ENCODE measurements around the gene MAD2L1.
A peak's percentile ranks its signal among the peaks of the same experiment; 100 is the strongest.
"Not testable (repeated sequence)": the region's sequence is repeated elsewhere in the genome, so short reads cannot be mapped to it uniquely, and the experiment has no call there.

MAD2L1 gene

GRCh38 chr4:120066517-120067340 is at the start of gene MAD2L1:
Gene MAD2L1, minus strand, starts transcription at chr4:120066848. Its CDS starts 114 bp downstream, at chr4:120066734.
- peak; percentile 97 to 98 for DNase-seq (ENCODE audit: low read depth in 2 of 2)

GRCh38 chr4:120111745-120112144 is 45.1 kb upstream of the MAD2L1 start:
- no peak for DNase-seq (ENCODE audit: low read depth in 2 of 2)

- DNase-seq (ENCODE audit: low read depth in 2 of 2), result no peak
Measured at GRCh38 chr4:120109406-120109805, 42.8 kb upstream of the MAD2L1 start.

- no peak for DNase-seq (ENCODE audit: low read depth in 2 of 2)
Measured at GRCh38 chr4:120105472-120105871, 38.8 kb upstream of the MAD2L1 start.

GRCh38 chr4:120096508-120097297 is 30.1 kb upstream of the MAD2L1 start:
- no peak for DNase-seq (ENCODE audit: low read depth in 2 of 2)

GRCh38 chr4:120088507-120088906 is 21.9 kb upstream of the MAD2L1 start:
- DNase-seq (ENCODE audit: low read depth in 2 of 2), result no peak

GRCh38 chr4:120088066-120088465 is 21.4 kb upstream of the MAD2L1 start:
- DNase-seq (ENCODE audit: low read depth in 2 of 2), result not testable (repeated sequence)

GRCh38 chr4:120085705-120086104 is 19.1 kb upstream of the MAD2L1 start:
- DNase-seq (ENCODE audit: low read depth in 2 of 2), result no peak

- no peak for DNase-seq (ENCODE audit: low read depth in 2 of 2)
Measured at GRCh38 chr4:120084327-120084726, 17.7 kb upstream of the MAD2L1 start.

GRCh38 chr4:120083152-120083551 is 16.5 kb upstream of the MAD2L1 start:
- no peak for DNase-seq (ENCODE audit: low read depth in 2 of 2)

GRCh38 chr4:120082251-120082650 is 15.6 kb upstream of the MAD2L1 start:
- DNase-seq (ENCODE audit: low read depth in 2 of 2), result no peak

GRCh38 chr4:120081726-120082125 is 15.1 kb upstream of the MAD2L1 start:
- no peak for DNase-seq (ENCODE audit: low read depth in 2 of 2)

- DNase-seq (ENCODE audit: low read depth in 2 of 2), result no peak
Measured at GRCh38 chr4:120080533-120080932, 13.9 kb upstream of the MAD2L1 start.

GRCh38 chr4:120079839-120080520 is 13.3 kb upstream of the MAD2L1 start:
- DNase-seq (ENCODE audit: low read depth in 2 of 2), result no peak

GRCh38 chr4:120078216-120078615 is 11.6 kb upstream of the MAD2L1 start:
- no peak for DNase-seq (ENCODE audit: low read depth in 2 of 2)

GRCh38 chr4:120071192-120071795 is 4.6 kb upstream of the MAD2L1 start:
- no peak for DNase-seq (ENCODE audit: low read depth in 2 of 2)

- DNase-seq (ENCODE audit: low read depth in 2 of 2), result no peak
Measured at GRCh38 chr4:120070196-120070595, 3.5 kb upstream of the MAD2L1 start.

- no peak for DNase-seq (ENCODE audit: low read depth in 2 of 2)
Measured at GRCh38 chr4:120065974-120066516, 603 bp downstream of the MAD2L1 start.

- no peak for DNase-seq (ENCODE audit: low read depth in 2 of 2)
Measured at GRCh38 chr4:120064887-120065286, 1.8 kb downstream of the MAD2L1 start.

- DNase-seq (ENCODE audit: low read depth in 2 of 2), result not testable (repeated sequence)
Measured at GRCh38 chr4:120063711-120064110, 2.9 kb downstream of the MAD2L1 start.

- no peak for DNase-seq (ENCODE audit: low read depth in 2 of 2)
Measured at GRCh38 chr4:120062663-120063195, 3.9 kb downstream of the MAD2L1 start.
